Stimulated activated CD4-positive, alpha-beta T cell treated with anti-CD3 and anti-CD28 coated beads, TNF-alpha, amount 100 ng/mL, for 48 hours (primary cell): ENCODE results near the gene TIAM2.

ENCODE experiments used
- DNase-seq, 3 donors: peaks; one replicate each; pipeline ENCODE4 v3.0.0-alpha.2; 2020; ENCODE audit warnings: low read depth in 3 of 3

TIAM2 gene

GRCh38 chr6:155128977-155129376, 133.9 kb downstream of the TIAM2 start:
- DNase-seq = no peak

GRCh38 chr6:155129744-155130143, 134.6 kb downstream of the TIAM2 start:
- no peak for DNase-seq

- no peak for DNase-seq
These were observed 135.2 kb downstream of the TIAM2 start for GRCh38 chr6:155130161-155130853.

GRCh38 chr6:155132617-155133016, 137.5 kb downstream of the TIAM2 start:
- no peak for DNase-seq

- DNase-seq = no peak
These were observed 145.9 kb downstream of the TIAM2 start for GRCh38 chr6:155141002-155141401.

GRCh38 chr6:155141512-155141911, 146.4 kb downstream of the TIAM2 start:
- no peak for DNase-seq

DNA sequence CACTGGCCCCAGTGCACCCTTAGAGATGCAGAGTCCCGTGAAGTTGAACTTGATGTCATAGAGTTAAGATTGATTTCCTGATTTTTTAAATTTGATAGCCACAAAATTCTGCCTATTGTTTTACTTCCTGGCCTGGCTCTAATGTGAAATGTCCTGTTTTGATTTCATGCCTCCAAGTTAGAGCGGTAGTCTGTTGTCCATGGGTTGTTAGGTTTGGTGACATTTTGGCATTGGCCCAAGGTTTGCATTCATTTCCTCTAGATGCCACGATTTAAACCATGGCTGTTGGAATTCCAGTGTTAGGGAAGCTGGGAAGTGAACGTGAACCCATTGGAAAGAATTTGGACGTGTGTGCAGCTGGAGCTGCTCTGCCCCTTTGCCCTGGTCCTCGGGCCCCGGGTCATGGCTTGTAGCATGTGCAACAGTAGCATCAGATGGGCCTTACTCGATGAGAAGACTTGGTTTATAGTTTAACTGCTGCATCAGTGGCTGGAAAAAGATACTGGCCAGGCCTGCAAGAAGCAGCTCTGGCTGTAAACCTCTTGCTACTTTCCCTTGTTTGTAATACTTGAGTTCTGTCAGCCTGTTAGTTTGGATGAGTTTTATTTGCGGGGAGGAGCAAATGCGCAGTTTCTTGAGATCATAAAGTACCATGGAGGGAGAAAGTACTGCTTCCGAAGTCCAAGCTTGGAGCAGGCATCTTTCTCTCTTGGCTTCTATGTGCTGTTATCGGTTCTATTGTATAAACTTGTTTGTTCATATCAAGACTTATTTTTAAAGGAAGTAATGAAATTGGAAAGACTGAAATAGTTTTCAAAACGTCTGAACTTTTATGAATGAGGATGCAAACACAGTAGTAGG, 147.3 kb downstream of the TIAM2 start:
- DNase-seq = no peak

DNA sequence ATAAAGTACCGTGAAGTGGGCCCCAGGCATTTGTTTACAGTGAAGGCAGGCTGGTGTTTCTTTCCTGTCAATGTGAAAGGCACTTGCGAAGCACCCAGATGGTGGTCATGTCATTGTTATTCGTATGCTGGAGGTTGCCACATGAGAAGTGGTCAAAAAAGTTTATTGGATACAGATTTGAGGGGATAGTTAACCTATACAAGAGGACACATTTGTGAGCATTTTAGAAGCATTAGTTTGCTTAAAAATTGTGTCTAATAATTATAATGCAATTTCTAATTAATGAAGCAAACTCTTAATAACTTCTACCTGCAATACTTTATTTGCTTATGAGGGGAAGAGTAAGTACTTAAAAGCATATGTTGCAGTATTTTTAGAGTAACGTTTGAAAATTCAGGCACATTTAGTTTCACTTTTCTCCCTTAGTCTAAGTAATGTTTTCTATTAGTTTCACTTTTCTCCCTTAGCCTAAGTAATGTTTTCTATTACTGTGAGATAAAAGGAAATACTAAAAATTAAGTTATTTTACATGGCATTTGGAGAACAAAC, 148.0 kb downstream of the TIAM2 start:
- DNase-seq = no peak

DNA sequence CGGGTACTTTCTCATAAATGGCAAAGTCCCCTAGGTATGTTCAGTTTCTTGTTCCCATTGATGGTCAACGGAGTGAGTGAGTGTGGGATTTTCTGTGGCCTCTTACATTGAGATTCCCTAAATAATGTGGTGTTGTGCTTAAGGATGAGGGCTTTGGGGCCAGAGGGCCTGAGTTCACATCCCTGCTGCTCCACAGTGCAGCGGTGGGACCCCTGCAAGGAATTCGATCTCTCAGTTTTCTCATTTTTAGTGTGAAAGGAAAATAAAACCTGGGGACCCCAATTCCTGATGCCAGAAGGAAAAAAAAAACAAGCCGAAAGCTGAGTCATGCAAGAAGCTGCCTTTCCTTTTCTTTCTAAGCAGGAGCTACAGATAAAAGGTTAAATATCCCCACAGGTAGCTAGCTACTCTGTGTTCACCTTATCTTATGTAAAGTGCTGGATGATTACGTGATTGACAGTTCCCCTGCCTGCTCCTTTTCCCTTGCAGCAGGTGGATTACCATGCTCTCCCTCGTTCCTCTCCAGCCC, 148.5 kb downstream of the TIAM2 start:
- no peak for DNase-seq

GRCh38 chr6:155146205-155146604, 151.1 kb downstream of the TIAM2 start:
- no peak for DNase-seq

DNA sequence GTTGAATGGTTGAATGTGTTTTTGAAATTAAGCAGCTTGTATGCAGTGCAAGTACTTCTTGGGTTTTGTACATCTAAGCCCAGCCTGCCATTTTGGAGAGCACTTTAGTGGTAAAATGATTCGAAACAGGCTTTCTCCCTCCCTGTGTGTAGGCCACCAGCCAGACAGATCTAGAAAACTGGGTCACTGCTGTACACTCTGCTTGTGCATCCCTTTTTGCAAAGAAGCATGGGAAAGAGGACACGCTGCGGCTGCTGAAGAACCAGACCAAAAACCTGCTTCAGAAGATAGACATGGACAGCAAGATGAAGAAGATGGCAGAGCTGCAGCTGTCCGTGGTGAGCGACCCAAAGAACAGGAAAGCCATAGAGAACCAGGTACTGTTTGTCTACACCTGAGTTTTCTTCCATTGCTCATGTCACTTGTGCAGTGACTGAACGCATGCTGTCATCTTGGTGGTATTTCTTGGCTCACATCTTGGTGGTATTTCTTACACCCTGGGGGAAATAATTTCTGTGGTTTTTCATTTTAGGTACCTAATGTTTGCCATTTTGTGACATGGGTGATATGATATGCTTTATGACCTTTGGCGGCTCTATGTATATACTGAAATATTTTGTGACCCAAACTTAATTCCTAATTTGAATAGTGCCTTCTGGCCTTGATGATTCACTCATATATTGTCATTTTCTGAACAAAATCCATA, 153.0 kb downstream of the TIAM2 start:
- DNase-seq = no peak

DNA sequence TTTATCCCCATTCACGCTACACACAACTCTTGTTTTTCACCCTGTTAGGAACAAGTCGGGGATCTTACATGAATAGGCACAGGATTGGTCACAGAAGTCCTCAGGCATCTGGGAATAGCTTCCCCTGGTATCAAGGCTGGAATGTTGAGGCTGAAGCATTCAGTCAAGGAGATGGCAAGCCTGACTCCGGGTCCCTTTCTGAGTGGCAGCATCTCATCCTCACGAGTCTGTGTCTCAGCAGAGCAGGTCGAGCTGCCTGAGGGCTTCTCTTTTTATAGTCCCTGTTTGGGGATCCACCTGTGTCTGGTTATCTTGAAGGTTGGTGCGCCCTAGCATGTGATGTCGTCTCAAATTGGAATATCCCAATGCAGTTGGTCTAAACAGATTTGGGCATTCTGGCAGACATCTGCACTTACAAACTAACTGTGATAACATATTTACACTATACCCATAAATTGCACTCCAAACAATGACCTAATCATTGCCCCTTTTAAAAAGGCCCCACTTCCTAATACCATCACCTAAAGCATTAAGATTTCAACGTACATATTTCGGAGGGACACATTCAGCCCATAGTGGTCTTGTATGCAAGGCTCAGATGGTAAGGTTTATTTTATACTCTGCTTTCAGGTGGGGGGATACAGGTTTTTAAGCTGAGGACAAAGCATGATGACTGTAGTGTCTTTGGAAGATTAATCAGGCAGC, 156.0 kb downstream of the TIAM2 start:
- no peak for DNase-seq

GRCh38 chr6:155152211-155153076, 157.3 kb downstream of the TIAM2 start:
- no peak for DNase-seq

DNA sequence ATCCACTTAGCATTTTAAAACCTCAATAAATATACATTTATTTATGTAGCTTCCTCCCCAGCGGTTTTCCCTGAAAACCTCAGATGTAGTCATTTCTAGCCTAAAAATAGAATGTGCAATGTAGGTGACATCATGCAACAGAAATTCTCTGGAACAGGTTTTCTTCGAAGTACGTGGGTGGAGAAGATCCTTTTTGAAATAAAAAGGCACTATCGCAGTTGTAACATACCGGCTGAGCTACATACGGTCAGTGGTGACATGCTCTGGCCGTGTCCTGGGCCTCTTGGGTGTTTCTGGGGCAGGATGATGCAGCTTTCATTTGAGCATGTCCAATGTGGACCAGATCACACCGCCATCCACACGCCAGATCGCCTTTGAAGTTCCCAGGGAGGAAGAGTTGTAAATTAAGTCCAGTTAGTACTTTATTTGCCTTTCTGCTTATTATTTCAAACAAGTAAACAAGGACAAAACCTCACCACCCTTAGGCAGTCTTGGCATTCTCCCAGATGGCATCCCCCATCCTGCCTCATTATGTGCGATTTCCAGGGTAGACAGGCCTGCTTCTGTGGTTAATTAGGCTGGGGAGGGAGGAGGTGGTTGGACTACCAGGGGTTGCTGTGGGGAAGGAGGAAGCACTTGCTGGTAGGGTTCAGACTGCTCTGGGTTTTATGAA, 159.2 kb downstream of the TIAM2 start:
- no peak for DNase-seq

DNA sequence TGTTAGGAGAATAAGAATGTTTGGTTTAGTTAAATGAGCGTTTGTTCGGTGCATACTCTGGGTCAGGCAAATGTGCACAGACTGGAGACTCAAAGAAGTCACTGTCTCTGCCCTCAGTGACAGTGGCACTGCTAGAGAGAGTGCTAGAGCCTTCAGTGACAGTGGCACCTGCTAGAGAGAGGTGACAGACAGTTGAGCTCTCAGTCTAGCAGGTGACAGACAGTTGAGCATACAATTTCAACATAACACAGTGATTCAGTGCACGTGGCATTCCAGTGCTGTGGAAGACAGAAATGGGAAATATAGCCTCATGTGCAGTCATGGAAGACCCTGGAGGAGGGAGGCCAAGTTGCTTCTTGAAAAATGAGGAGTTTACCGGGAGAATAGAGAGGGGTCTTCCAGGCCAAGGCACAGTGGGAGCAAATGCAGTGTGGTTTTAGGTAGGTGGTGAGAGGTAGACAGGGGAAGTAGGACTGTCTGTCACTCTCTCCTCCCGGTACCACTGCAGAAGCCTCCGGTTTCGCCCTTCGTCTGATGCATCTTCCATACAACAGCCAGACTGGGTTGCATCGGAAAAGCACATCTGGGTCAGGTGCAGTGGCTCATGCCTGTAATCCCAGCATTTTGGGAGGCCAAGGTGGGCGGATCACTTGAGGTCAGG, 160.8 kb downstream of the TIAM2 start:
- DNase-seq = no peak

- no peak for DNase-seq
These were observed 162.0 kb downstream of the TIAM2 start for GRCh38 chr6:155157101-155157500.

DNA sequence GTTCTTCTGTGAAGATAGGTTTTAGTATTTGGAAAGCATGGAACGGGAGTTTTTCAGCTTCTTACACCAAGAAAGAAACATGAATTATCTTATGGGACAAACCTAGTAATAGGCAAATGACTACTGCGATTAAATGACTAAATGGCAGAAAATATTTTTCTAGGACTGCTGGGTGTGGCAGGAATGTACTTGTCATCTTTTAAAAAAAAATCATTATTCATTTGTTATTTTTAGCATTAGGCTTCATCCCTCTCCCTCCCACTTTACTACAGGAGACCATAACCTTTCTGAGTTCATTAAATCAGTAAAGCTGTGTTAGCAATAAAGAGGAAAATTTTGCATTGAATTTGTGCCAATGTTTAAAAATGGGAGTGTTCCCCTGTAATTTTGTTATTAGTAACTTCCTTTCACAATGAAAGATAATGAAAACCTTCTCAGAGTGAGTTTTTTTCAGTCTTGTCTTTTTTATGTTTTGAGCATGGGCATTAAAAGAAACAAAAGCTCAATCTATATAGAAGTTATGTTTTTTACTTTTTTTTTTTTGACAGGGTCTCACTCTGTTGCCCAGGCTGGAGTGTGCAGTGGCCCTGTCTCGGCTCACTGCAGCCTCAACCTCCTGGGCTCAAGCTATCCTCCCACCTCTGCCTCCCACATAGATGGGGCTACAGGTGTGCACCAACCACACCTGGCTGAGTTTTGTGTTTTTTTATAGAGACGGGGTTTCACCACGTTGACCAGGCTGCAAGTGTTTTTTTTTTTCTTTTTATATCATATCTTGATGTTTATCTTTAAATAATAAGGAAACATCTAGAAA, 163.1 kb downstream of the TIAM2 start:
- DNase-seq = no peak

DNA sequence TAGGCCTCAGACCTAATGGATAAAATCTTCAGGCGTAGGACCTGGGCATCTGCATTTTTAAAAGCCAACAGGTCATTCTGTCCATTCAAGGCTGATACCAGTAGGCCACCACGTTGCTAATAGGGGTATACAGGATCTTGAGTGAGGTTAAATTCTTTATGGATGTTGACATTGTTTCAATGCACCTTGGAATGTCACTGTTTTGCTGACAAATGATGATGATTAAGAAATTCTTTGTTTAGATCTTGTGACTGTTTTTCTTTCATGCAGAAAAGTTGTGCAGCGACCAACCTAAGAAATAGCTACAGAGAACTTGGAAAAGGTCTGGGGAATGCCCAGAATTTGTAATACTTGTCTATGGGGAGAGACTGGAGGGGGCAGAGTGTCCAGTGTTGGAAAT, 167.6 kb downstream of the TIAM2 start:
- no peak for DNase-seq
